ENCODE measurements around the gene NETO2.
"Not testable (repeated sequence)": the region's sequence is repeated elsewhere in the genome, so short reads cannot be mapped to it uniquely, and the experiment has no call there.

Gene NETO2

GRCh38 chr16:47132308-47132707 is 11.4 kb downstream of the NETO2 start:
- peak; percentile 28 for DNase-seq

GRCh38 chr16:47129755-47130435 is 13.8 kb downstream of the NETO2 start:
- no peak for DNase-seq

DNA sequence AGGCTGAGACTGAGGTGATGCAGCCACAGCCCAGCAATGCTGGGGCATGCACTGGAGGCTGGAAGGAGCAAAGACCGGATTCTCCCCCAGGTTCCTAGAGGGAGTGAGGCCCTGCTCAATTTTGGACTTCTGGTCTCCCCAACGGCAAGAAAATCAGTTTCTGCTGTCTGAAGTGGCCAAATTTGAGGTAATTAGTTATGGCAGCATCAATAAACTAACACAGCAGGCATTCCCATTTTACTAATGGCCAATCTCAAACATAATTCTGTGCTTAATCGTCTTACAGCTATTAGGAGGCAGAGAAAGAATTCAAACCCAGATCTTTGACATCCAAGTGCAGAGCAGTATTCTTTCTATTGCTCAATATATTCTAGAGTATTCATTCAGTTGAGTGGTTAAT is 16.2 kb downstream of the NETO2 start:
- DNase-seq = no peak

GRCh38 chr16:47125757-47126156 is 18.0 kb downstream of the NETO2 start:
- DNase-seq = no peak

DNA sequence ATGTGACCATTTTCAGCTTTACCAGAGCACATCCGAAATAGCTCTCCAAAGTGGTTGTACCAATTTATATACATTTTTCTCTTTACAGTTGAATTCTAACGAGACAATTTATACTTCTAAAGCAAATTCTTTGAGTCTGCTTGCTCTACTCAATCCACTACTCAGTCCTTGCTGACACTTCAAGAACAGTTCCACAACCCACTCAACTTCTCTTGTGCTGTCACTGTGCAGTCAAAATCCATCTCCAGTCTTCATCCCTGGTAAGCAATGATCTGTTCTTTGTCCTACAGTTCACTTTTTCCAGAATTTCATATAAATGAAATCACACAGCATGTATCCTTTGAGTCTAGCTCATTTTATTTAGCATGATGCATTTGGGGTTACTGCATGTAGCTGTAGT is 30.6 kb downstream of the NETO2 start:
- no peak for DNase-seq

DNA sequence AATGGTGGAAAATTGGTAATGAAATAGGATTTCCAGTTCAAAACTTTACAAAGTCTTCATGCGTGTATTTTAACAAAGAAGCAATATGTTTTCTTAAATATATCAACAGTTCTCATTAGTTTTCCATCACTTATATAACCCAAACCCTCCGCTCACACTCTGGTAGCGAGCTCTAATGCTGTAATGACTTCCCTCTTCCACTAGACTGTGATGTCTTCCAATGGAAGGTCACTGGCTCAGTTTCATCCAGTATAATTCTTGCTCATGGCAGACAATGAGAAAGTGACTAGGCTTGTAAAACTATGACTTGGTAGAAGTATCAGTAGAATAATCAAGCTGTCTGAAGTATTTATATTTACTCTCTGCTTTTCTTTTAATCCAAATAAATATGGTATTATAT is 32.8 kb downstream of the NETO2 start:
- DNase-seq = no peak

DNA sequence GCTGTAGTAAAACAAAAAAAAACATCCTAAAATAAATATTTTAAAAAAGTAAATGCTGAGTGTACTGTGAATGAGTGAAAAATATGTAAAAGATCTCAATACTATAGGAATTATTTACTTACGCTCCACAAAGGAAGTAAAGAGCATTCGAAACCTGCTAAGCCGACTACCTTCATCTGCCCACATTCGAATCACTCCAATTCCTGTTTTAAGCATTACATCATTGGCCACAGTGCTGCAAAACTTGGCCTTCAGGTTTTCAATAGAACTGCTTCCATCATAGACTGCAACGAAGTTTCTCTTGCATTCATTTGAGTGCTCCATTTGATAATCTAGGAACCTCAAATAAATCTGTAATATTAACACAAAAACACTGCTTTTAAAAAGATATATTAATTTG is 34.4 kb downstream of the NETO2 start:
- DNase-seq = no peak

DNA sequence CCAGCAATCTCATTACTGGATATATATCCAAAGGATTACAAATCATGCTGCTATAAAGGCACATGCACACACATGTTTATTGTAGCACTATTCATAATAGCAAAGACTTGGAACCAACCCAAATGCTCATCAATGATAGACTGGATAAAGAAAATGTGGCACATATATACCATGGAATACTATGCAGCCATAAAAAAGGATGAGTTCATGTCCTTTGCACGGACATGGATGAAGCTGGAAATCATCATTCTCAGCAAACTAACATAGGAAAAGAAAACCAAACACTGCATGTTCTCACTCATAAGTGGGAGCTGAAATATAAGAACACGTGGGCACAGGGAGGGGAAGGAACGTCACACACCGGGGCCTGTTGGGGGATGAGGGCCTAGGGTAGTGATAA is 40.8 kb downstream of the NETO2 start:
- not testable (repeated sequence) for DNase-seq

GRCh38 chr16:47097154-47097553 is 46.6 kb downstream of the NETO2 start:
- not testable (repeated sequence) for DNase-seq

DNA sequence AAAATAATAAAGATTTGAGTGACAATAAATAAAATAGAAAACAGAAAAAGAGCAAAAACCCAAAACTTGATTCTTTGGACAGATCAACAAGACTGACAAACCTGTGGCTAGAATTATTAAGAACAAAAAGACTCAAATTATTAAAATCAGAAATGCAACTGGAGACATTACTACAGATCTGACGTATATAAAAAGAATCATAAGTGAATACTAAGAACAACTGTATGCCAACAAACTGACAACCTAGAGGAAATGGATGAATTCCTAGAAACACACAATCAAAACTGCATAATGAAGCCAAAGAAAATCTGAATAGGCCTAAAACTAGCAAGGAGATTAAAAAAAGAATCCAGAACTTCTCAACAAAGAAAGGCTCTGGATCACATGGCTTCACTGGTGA is 47.4 kb downstream of the NETO2 start:
- DNase-seq = no peak

- DNase-seq = no peak
These were observed 59.5 kb downstream of the NETO2 start for GRCh38 chr16:47084198-47084597.

GRCh38 chr16:47082099-47082865 is 61.5 kb downstream of the NETO2 start:
- DNase-seq = no peak

- DNase-seq = no peak
These were observed 62.6 kb downstream of the NETO2 start for GRCh38 chr16:47081115-47081514.

DNA sequence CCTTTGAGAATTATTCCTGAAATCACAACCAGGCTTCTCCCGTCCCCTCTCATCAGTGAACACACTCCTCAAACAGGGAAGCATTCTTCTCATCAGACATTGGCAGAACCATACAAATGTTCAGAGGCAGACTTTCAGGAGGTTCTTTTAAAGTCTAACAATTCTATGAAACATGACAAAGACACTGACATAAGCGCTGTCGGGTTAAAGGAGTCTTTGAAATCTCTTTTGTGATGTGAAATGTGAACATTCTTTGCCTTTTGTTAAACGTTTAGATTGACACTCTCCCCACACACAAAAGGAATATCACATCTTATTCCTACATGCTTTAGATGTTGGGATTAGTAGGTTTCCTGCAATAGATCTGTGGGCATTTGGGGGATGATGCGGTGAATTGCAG is 63.9 kb downstream of the NETO2 start:
- DNase-seq = no peak

DNA sequence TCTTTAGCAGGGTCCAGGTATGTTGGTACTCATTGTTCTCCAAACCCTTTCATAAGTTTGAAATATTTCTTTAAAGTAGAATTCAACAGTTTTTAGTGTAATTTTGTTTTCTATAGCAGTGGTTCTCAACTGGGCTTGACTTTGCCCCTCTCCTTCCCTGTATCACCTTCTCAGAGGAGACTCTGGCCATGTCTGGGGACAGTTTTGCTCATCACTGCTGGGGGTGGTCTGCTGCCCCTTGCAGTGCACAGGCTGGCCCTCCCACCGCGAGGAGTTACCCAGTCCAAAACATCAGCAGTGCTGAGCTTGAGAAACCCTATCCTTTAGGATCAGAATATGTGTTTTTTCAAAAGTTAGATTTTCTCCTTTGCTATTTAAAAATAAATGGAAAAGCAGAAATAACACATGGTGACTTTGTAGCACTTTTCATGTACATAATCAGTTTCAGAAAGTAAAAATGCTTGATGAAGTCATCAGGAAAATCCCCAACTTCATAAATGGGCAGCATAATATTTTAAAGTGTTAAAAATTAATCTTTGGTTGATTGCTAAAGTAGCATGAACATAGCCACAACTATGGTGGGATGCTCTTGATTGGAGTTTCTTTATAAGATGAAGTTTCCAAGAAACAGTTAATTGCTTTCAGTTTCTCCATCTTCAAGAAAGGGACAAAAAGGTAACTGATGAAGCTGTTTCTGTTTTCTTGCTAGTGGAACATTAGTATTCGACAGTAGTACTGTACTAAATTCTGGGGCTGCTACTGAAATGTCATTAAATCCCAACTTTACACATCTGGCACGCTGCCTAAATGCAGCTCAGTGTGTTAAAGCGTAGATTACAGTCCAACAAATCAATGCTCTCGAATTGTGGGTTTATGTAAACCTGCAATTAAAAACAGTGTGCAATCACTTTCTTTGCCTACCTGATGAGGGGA is 70.3 kb downstream of the NETO2 start:
- no peak for DNase-seq

DNA sequence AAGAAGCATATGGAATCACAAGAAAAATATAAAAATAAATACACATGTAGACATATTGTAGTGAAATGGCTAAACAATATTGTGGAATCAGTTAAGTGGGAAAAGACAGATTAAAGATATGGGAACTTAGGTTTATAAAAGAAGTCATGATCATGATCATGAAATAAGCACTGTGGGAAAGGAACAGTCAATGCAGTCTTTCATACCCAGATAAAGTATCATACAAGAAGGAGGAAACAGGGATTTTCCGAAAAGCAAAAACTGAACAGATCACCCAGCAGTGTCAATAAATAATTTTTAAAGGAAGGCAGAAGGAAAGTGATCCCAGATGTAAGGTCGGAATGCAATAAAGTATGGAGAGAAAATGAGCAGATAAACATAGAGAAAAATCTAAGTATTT is 71.6 kb downstream of the NETO2 start:
- DNase-seq = no peak

- DNase-seq = no peak
These were observed 73.7 kb downstream of the NETO2 start for GRCh38 chr16:47069841-47070584.

GRCh38 chr16:47069313-47069712 is 74.4 kb downstream of the NETO2 start:
- no peak for DNase-seq

DNA sequence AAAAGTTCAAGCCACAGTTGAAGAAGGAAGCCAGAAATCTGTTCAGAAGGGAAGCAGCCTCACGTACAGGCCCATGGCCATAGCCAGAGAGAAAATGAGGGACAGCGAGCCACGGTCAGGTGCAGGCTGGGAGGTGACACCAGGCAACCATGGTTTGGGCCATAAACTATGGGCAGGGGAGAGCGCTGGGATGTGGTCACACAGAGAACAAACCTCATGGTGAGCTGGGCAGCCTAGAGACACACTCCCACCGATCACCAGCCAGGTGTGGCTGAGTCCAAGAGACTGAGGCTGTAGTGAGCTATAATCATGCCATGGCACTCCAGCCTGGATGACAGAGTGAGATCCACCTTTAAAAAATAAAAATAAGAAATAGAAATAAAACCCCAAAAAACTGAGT is 76.5 kb downstream of the NETO2 start:
- DNase-seq = no peak

GRCh38 chr16:47065766-47066688 is 77.7 kb downstream of the NETO2 start:
- DNase-seq = no peak

- DNase-seq = no peak
These were observed 79.0 kb downstream of the NETO2 start for GRCh38 chr16:47064775-47065174.

All from fibroblast of upper back skin (primary cell).